ENCODE results near the gene SYNE1.

DNA sequence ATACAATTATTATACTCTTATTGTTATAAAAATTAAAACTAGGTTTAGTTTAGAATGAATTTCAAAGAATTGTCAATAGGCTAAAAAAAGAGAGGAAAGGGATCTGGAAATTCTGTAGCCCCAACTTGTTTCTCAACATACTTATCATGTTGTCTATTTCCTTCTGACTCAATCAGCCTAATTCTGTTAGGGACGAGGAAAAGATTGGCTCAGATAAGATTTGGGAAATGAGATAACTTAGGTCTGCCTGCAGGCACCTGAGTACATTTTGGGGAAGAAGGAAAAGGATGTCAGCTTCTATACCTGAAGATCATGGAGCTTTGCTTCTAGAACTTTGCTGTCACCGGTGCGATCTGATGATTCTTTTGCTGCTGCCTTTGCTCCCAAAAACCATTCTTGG is 238.8 kb downstream of the SYNE1 start:
- no peak for TF ChIP-seq POLR2A (IDR thresholded peaks at IDR 0.05)
- TF ChIP-seq, protein P1, sequence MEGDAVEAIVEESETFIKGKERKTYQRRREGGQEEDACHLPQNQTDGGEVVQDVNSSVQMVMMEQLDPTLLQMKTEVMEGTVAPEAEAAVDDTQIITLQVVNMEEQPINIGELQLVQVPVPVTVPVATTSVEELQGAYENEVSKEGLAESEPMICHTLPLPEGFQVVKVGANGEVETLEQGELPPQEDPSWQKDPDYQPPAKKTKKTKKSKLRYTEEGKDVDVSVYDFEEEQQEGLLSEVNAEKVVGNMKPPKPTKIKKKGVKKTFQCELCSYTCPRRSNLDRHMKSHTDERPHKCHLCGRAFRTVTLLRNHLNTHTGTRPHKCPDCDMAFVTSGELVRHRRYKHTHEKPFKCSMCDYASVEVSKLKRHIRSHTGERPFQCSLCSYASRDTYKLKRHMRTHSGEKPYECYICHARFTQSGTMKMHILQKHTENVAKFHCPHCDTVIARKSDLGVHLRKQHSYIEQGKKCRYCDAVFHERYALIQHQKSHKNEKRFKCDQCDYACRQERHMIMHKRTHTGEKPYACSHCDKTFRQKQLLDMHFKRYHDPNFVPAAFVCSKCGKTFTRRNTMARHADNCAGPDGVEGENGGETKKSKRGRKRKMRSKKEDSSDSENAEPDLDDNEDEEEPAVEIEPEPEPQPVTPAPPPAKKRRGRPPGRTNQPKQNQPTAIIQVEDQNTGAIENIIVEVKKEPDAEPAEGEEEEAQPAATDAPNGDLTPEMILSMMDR (IDR thresholded peaks at IDR 0.05): no peak

Data from heart left ventricle (tissue), 13 donors.